Neural cell (in vitro differentiated cells): ENCODE results near the gene GPT2. TPM values are rescaled to one million over a fixed set of nuclear protein-coding genes. Genes with fewer than 3 reads are reported as not detected.

Source experiments
- H2AFZ ChIP-seq: fragments of 200-600, 300-800 bp; sonication (generic), shearing (Covaris generic); 2 replicates; pipeline ENCODE4 v1.6.0; 2014; ENCODE audit warnings: low read depth, mild to moderate bottlenecking, antibody characterized with exemption, low read length, moderate library complexity
- H3F3A ChIP-seq: fragments of 200-600 bp; shearing (Covaris generic); 2 replicates; pipeline ENCODE4 v1.6.1; 2016; ENCODE audit warnings: mild to moderate bottlenecking, moderate library complexity, mixed read lengths, antibody characterized with exemption, low read length; ENCODE audit not compliant: insufficient read depth, poor library complexity, severe bottlenecking
- H3K27ac ChIP-seq: fragments of 200-600, 300-800 bp; sonication (generic), shearing (Covaris generic); 2 replicates; pipeline ENCODE4 v1.5.1; 2014; ENCODE audit warnings: mild to moderate bottlenecking, low read length, moderate library complexity
- H3K27me3 ChIP-seq: fragments of 300-800, 200-600 bp; sonication (generic), shearing (Covaris generic); 2 replicates; pipeline ENCODE4 v1.6.0; 2014; ENCODE audit warnings: mild to moderate bottlenecking, low read depth, low read length, moderate library complexity; ENCODE audit not compliant: insufficient read depth
- H3K36me3 ChIP-seq: fragments of 300-800, 200-600 bp; sonication (generic), shearing (Covaris generic); 2 replicates; pipeline ENCODE4 v1.5.1; 2014; ENCODE audit warnings: mild to moderate bottlenecking, antibody characterized with exemption, low read length, moderate library complexity; ENCODE audit not compliant: insufficient read depth
- H3K4me2 ChIP-seq: fragments of 300-800, 200-600 bp; sonication (generic), shearing (Covaris generic); 2 replicates; pipeline ENCODE4 v1.6.0; 2014; ENCODE audit warnings: mild to moderate bottlenecking, low read length
- H3K4me3 ChIP-seq: fragments of 300-800, 200-600 bp; sonication (generic), shearing (Covaris generic); 2 replicates; pipeline ENCODE4 v1.5.1; 2014; ENCODE audit warnings: mild to moderate bottlenecking, low read length, moderate library complexity
- H3K79me2 ChIP-seq: fragments of 200-600 bp; shearing (Covaris generic); replicated peaks from 2 replicates; pipeline ENCODE4 v1.6.0; 2014; ENCODE audit warnings: mild to moderate bottlenecking, low read length, moderate library complexity; ENCODE audit not compliant: insufficient read depth
- H3K9ac ChIP-seq: fragments of 300-800, 200-600 bp; sonication (generic), shearing (Covaris generic); 2 replicates; pipeline ENCODE4 v1.6.1; 2016; ENCODE audit warnings: mild to moderate bottlenecking, low read length, mixed read lengths
- H3K9me2 ChIP-seq: fragments of 200-600 bp; shearing (Covaris generic); 2 replicates; pipeline ENCODE4 v1.6.1; 2016; ENCODE audit warnings: mild to moderate bottlenecking, low read length, mixed read lengths; ENCODE audit not compliant: insufficient read depth
- H3K9me3 ChIP-seq: fragments of 200-600, 300-800 bp; sonication (generic), shearing (Covaris generic); 2 replicates; pipeline ENCODE4 v1.6.1; 2016; ENCODE audit warnings: mild to moderate bottlenecking, mixed run types, low read length, moderate library complexity, mixed read lengths
- H4K20me1 ChIP-seq: fragments of 200-600 bp; shearing (Covaris generic); 2 replicates; pipeline ENCODE4 v1.6.1; 2016; ENCODE audit warnings: mild to moderate bottlenecking, mixed run types; ENCODE audit not compliant: insufficient read depth
- CTCF ChIP-seq: fragments of 450-650 bp; IDR thresholded peaks from 2 replicates; pipeline ENCODE4 v1.5.1; 2014; ENCODE audit warnings: antibody characterized with exemption, mild to moderate bottlenecking, moderate library complexity; ENCODE audit not compliant: poor library complexity, severe bottlenecking
- EP300 ChIP-seq: fragments of 450-650 bp; conservative IDR thresholded peaks from 2 replicates; pipeline ENCODE4 v1.6.1; 2014; ENCODE audit warnings: antibody characterized with exemption, mild to moderate bottlenecking, moderate library complexity; ENCODE audit not compliant: poor library complexity, severe bottlenecking
- EZH2 ChIP-seq: fragments of 200-600, 300-800 bp; shearing (Covaris generic), sonication (generic); IDR thresholded peaks from 2 replicates; pipeline ENCODE4 v1.6.1; 2014; ENCODE audit warnings: antibody characterized with exemption, low read length, borderline replicate concordance, mild to moderate bottlenecking; ENCODE audit not compliant: insufficient read depth, poor library complexity, severe bottlenecking
- MXI1 ChIP-seq: fragments of 450-650 bp; conservative IDR thresholded peaks from 2 replicates; pipeline ENCODE4 v1.6.1; 2014; ENCODE audit warnings: antibody characterized with exemption, mild to moderate bottlenecking; ENCODE audit not compliant: poor library complexity, severe bottlenecking
- POLR2AphosphoS5 ChIP-seq: IDR thresholded peaks from 2 replicates; pipeline ENCODE4 v1.6.1; 2012
- RAD21 ChIP-seq: fragments of 450-650 bp; conservative IDR thresholded peaks from 2 replicates; pipeline ENCODE4 v1.6.1; 2014; ENCODE audit warnings: antibody characterized with exemption, mild to moderate bottlenecking, moderate library complexity
- REST ChIP-seq: IDR thresholded peaks from 2 replicates; pipeline ENCODE4 v1.6.1; 2012; ENCODE audit warnings: borderline replicate concordance
- SMC3 ChIP-seq: fragments of 450-650 bp; conservative IDR thresholded peaks from 2 replicates; pipeline ENCODE4 v1.6.1; 2014; ENCODE audit warnings: antibody characterized with exemption, mild to moderate bottlenecking, moderate library complexity; ENCODE audit not compliant: poor library complexity
- TAF1 ChIP-seq: IDR thresholded peaks from 2 replicates; pipeline ENCODE4 v1.6.1; 2012; ENCODE audit warnings: low read depth
- polyA plus RNA-seq: library from polyadenylated mRNA; depleted of rRNA; stranded (reverse); fragments of >200 nt; gene quantifications from 2 replicates; pipeline ENCODE4 v1.2.3, GENCODE V29; 2014

Gene GPT2
- polyA plus RNA-seq, 1 donor from 2014 or later, result 23.9 TPM

- Histone ChIP-seq H4K20me1 (no peaks in the 10 kb centered on the region), H3K9ac (peak overlapping the region; percentile 93), H3K79me2 (peaks cover 34% of the 10 kb centered on the region), H3K27ac (peak overlapping the region; percentile 97), H3K4me3 (peak overlapping the region; percentile 92), H3F3A (no peaks in the 10 kb centered on the region), H3K9me2 (no peaks in the 10 kb centered on the region), H3K27me3 (no peaks in the 10 kb centered on the region), H3K9me3 (no peaks in the 10 kb centered on the region), H3K36me3 (peaks cover 4% of the 10 kb centered on the region), H3K4me2 (peak overlapping the region; percentile 42), H2AFZ (peak overlapping the region; percentile 87)
- TF ChIP-seq REST (no peak), CTCF (no peak), SMC3 (no peak), EZH2 (no peak), TAF1 (no peak), MXI1 (no peak), POLR2AphosphoS5 (no peak), RAD21 (no peak), EP300 (no peak)
Measured at GRCh38 chr16:46973996-46974324, 89.8 kb downstream of the GPT2 start.

GRCh38 chr16:46974352-46974751 lies 90.2 kb downstream of the GPT2 start:
- no peak for TF ChIP-seq REST
- no peak for TF ChIP-seq EP300
- no peak for TF ChIP-seq EZH2
- TF ChIP-seq RAD21, result no peak
- no peak for TF ChIP-seq TAF1
- no peak for TF ChIP-seq MXI1
- no peak for TF ChIP-seq POLR2AphosphoS5
- TF ChIP-seq SMC3, result no peak
- TF ChIP-seq CTCF, result no peak
- H3K36me3 ChIP-seq, result peaks cover 4% of the 10 kb centered on the region
- no peaks in the 10 kb centered on the region for H3K27me3 ChIP-seq
- peak overlapping the region; percentile 93 for H3K9ac ChIP-seq
- H3F3A ChIP-seq, result no peaks in the 10 kb centered on the region
- peak overlapping the region; percentile 42 for H3K4me2 ChIP-seq
- H3K27ac ChIP-seq, result peak overlapping the region; percentile 97
- H2AFZ ChIP-seq, result peak overlapping the region; percentile 87
- H4K20me1 ChIP-seq, result no peaks in the 10 kb centered on the region
- H3K4me3 ChIP-seq, result peak overlapping the region; percentile 92
- no peaks in the 10 kb centered on the region for H3K9me2 ChIP-seq
- H3K9me3 ChIP-seq, result no peaks in the 10 kb centered on the region
- H3K79me2 ChIP-seq, result peaks cover 30% of the 10 kb centered on the region
